Mesendoderm (in vitro differentiated cells): ENCODE results near the gene TMEM175.
A peak's percentile ranks its signal among the peaks of the same experiment; 100 is the strongest.

Source experiments
- DNase-seq: peaks from one replicate; pipeline ENCODE4 v3.0.0; 2013
- H2AK5ac ChIP-seq: 2 replicates; pipeline ENCODE4 v1.6.1; 2013; ENCODE audit warnings: low read length, inconsistent platforms
- H2BK120ac ChIP-seq: 2 replicates; pipeline ENCODE4 v1.6.1; 2013; ENCODE audit warnings: low read depth, mild to moderate bottlenecking, low read length, moderate library complexity, mixed read lengths
- H2BK15ac ChIP-seq: replicated peaks from 2 replicates; pipeline ENCODE4 v1.6.1; 2013; ENCODE audit warnings: low read depth, mild to moderate bottlenecking, moderate library complexity
- H2BK5ac ChIP-seq: 2 replicates; pipeline ENCODE4 v1.6.1; 2013; ENCODE audit warnings: low read length, inconsistent platforms
- H3K18ac ChIP-seq: 2 replicates; pipeline ENCODE4 v1.6.1; 2013; ENCODE audit warnings: mild to moderate bottlenecking, low read length, mixed read lengths
- H3K23ac ChIP-seq: one replicate; pipeline ENCODE4 v1.6.1; 2013; ENCODE audit warnings: low read length
- H3K27ac ChIP-seq: 2 replicates; pipeline ENCODE4 v1.5.1; 2013; ENCODE audit warnings: low read depth, mild to moderate bottlenecking, inconsistent platforms, low read length, moderate library complexity
- H3K27me3 ChIP-seq: 2 replicates; pipeline ENCODE4 v1.6.1; 2013; ENCODE audit warnings: low read length, control low read depth, mild to moderate bottlenecking, inconsistent platforms; ENCODE audit not compliant: insufficient read depth, poor library complexity
- H3K36me3 ChIP-seq: 2 replicates; pipeline ENCODE4 v1.6.1; 2013; ENCODE audit warnings: low read length, inconsistent platforms; ENCODE audit not compliant: control insufficient read depth, insufficient read depth
- H3K4ac ChIP-seq: one replicate; pipeline ENCODE4 v1.6.1; 2013; ENCODE audit warnings: low read depth, mild to moderate bottlenecking, low read length, moderate library complexity
- H3K4me1 ChIP-seq: 2 replicates; pipeline ENCODE4 v1.6.1; 2013; ENCODE audit warnings: low read depth, low read length, inconsistent platforms; ENCODE audit not compliant: control insufficient read depth
- H3K4me2 ChIP-seq: 2 replicates; pipeline ENCODE4 v1.6.1; 2013; ENCODE audit warnings: low read length
- H3K4me3 ChIP-seq: 2 replicates; pipeline ENCODE4 v1.5.1; 2013; ENCODE audit warnings: mild to moderate bottlenecking, low read length
- H3K56ac ChIP-seq: one replicate; pipeline ENCODE4 v1.6.1; 2013; ENCODE audit warnings: low read length
- H3K79me1 ChIP-seq: 2 replicates; pipeline ENCODE4 v1.6.1; 2013; ENCODE audit warnings: low read length, inconsistent platforms
- H3K79me2 ChIP-seq: 2 replicates; pipeline ENCODE4 v1.6.1; 2013; ENCODE audit warnings: mild to moderate bottlenecking, low read length; ENCODE audit not compliant: control insufficient read depth, insufficient read depth
- H3K9ac ChIP-seq: 2 replicates; pipeline ENCODE4 v1.6.1; 2013; ENCODE audit warnings: low read length, inconsistent platforms
- H4K5ac ChIP-seq: one replicate; pipeline ENCODE4 v1.6.1; 2013; ENCODE audit warnings: low read length
- H4K8ac ChIP-seq: one replicate; pipeline ENCODE4 v1.6.1; 2013; ENCODE audit warnings: low read depth, mild to moderate bottlenecking, control low read depth, low read length, moderate library complexity
- whole genome bisulfite sequencing: extraction: QIAGEN DNeasy Blood & Tissue Kit; methylation state at CpG from one replicate; pipeline ENCODE4 v1.1.7; 2013; ENCODE audit warnings: low lambda C conversion rate, missing lambda C conversion rate; ENCODE audit not compliant: insufficient coverage; ENCODE audit errors: extremely low coverage; 5-methylcytosine and 5-hydroxymethylcytosine counted together

The TMEM175 gene

GRCh38 chr4:986879-987623 is 54.8 kb downstream of the TMEM175 start, which contains the start of gene IDUA:
IDUA (plus strand) TSS chr4:987044; CDS start chr4:987085, 41 bp downstream.
- Histone ChIP-seq H3K4me3 (peak within 1 kb of the TSS; percentile 28), H3K18ac (peak within 1 kb of the TSS; percentile 25), H3K9ac (peak within 1 kb of the TSS; percentile 72), H2BK15ac (no peak within 1 kb of the TSS), H3K79me1 (no peaks in the 10 kb centered on the region), H3K27ac (no peak within 1 kb of the TSS), H3K23ac (no peak within 1 kb of the TSS), H3K36me3 (no peaks in the 10 kb centered on the region), H4K8ac (peak within 1 kb of the TSS; percentile 44), H4K5ac (no peak within 1 kb of the TSS), H3K4ac (no peak within 1 kb of the TSS), H3K56ac (peak within 1 kb of the TSS; percentile 88), H2AK5ac (no peak within 1 kb of the TSS), H3K4me2 (peak within 1 kb of the TSS; percentile 84), H2BK5ac (no peak within 1 kb of the TSS), H3K4me1 (no peaks in the 10 kb centered on the region), H3K79me2 (no peaks in the 10 kb centered on the region), H2BK120ac (no peak within 1 kb of the TSS), H3K27me3 (no peaks in the 10 kb centered on the region)
- DNase-seq = peak; percentile 60
- no CpG with 5 or more reads among the region's 69 CpGs for WGBS

- H4K5ac ChIP-seq = no peak overlapping the region
Observed at GRCh38 chr4:987624-988513, 55.6 kb downstream of the TMEM175 start.

GRCh38 chr4:988726-989721 is 56.8 kb downstream of the TMEM175 start:
- H4K8ac ChIP-seq = no peak overlapping the region
- H3K4me1 ChIP-seq = no peaks in the 10 kb centered on the region
- no CpG with 5 or more reads among the region's 69 CpGs for WGBS
- no peaks in the 10 kb centered on the region for H3K36me3 ChIP-seq
- H3K27me3 ChIP-seq = no peaks in the 10 kb centered on the region
- no peak overlapping the region for H2AK5ac ChIP-seq
- no peak overlapping the region for H3K27ac ChIP-seq
- H2BK15ac ChIP-seq = no peak overlapping the region
- DNase-seq = no peak
- no peak overlapping the region for H3K23ac ChIP-seq
- H2BK5ac ChIP-seq = no peak overlapping the region
- H3K18ac ChIP-seq = no peak overlapping the region
- no peak overlapping the region for H3K56ac ChIP-seq
- H3K4me3 ChIP-seq = no peak overlapping the region
- H4K5ac ChIP-seq = no peak overlapping the region
- no peaks in the 10 kb centered on the region for H3K79me1 ChIP-seq
- no peak overlapping the region for H2BK120ac ChIP-seq
- no peak overlapping the region for H3K4ac ChIP-seq
- no peak overlapping the region for H3K4me2 ChIP-seq
- no peaks in the 10 kb centered on the region for H3K79me2 ChIP-seq
- H3K9ac ChIP-seq = no peak overlapping the region

More at GRCh38 chr4:987624-988513, 55.6 kb downstream of the TMEM175 start:
- no peak overlapping the region for H2BK120ac ChIP-seq
- H3K36me3 ChIP-seq = no peaks in the 10 kb centered on the region
- H4K8ac ChIP-seq = no peak overlapping the region
- H3K9ac ChIP-seq = peak overlapping the region; percentile 29
- no peak overlapping the region for H3K4ac ChIP-seq
- no peaks in the 10 kb centered on the region for H3K79me2 ChIP-seq
- no peaks in the 10 kb centered on the region for H3K27me3 ChIP-seq
- H3K27ac ChIP-seq = no peak overlapping the region
- H2BK15ac ChIP-seq = no peak overlapping the region
- H3K4me1 ChIP-seq = no peaks in the 10 kb centered on the region
- WGBS = no CpG with 5 or more reads among the region's 37 CpGs
- no peak overlapping the region for H3K56ac ChIP-seq
- no peak overlapping the region for H3K4me2 ChIP-seq
- no peak overlapping the region for H3K23ac ChIP-seq
- no peak overlapping the region for H3K18ac ChIP-seq
- no peak overlapping the region for H2BK5ac ChIP-seq
- H2AK5ac ChIP-seq = no peak overlapping the region
- DNase-seq = no peak
- H3K4me3 ChIP-seq = no peak overlapping the region
- no peaks in the 10 kb centered on the region for H3K79me1 ChIP-seq

- no peak overlapping the region for H2AK5ac ChIP-seq
- H3K56ac ChIP-seq = no peak overlapping the region
- H3K27ac ChIP-seq = no peak overlapping the region
- H3K79me2 ChIP-seq = no peaks in the 10 kb centered on the region
- no peak overlapping the region for H3K23ac ChIP-seq
- no peak for DNase-seq
- no peaks in the 10 kb centered on the region for H3K27me3 ChIP-seq
- H3K4me1 ChIP-seq = no peaks in the 10 kb centered on the region
- no peaks in the 10 kb centered on the region for H3K36me3 ChIP-seq
- H3K4ac ChIP-seq = no peak overlapping the region
- H2BK5ac ChIP-seq = no peak overlapping the region
- H3K9ac ChIP-seq = no peak overlapping the region
- H4K5ac ChIP-seq = no peak overlapping the region
- no peak overlapping the region for H3K18ac ChIP-seq
- no peak overlapping the region for H3K4me2 ChIP-seq
- no peak overlapping the region for H2BK15ac ChIP-seq
- WGBS = no CpG with 5 or more reads among the region's 58 CpGs
- H2BK120ac ChIP-seq = no peak overlapping the region
- H3K79me1 ChIP-seq = no peaks in the 10 kb centered on the region
- H4K8ac ChIP-seq = no peak overlapping the region
- no peak overlapping the region for H3K4me3 ChIP-seq
Observed at GRCh38 chr4:989722-990471, 57.6 kb downstream of the TMEM175 start.
